ENCODE measurements around the gene TBCC. TPM values are rescaled to one million over a fixed set of nuclear protein-coding genes. Genes with fewer than 3 reads are reported as not detected.

TBCC gene
- total and polyA plus RNA-seq, 2 of the 8 experiments (the other 6 are each of a cell fraction or from before 2014, with no cell fraction given), result 22.7 to 25.5 TPM

GRCh38 chr6:42726485-42727086, 19.3 kb downstream of the TBCC start:
- H4K91ac ChIP-seq (replicated peaks; ENCODE audit: insufficient read length, low read length), result no peak overlapping the region
- no peak overlapping the region for H2BK20ac ChIP-seq (ENCODE audit: low read length)
- H4K20me1 ChIP-seq (replicated peaks in 1 of 2; ENCODE audit: control insufficient read depth in 1 of 2, insufficient read depth in 2 of 2, low read length in 2 of 2), result no peaks in the 10 kb centered on the region
- H4K5ac ChIP-seq (ENCODE audit: insufficient read length, low read depth, low read length), result no peak overlapping the region
- 34% methylated on average over 14 of the region's 14 CpGs; no CpG with 5 or more reads in 1 of the 2 experiments for WGBS, 2 experiments (ENCODE audit: extremely low coverage in 1 of 2, insufficient coverage in 1 of 2, insufficient read length in 1 of 2, insufficient replicate concordance in 2 of 2, low coverage in 1 of 2, low lambda C conversion rate in 2 of 2, missing lambda C conversion rate in 1 of 2)
- 0 out of 4 replicates have a peak overlapping the region, but pooled peaks of 1 of the 2 experiments have one; percentile 5 for H3K4me2 ChIP-seq (ENCODE audit: insufficient read depth in 1 of 2, low read depth in 2 of 2, low read length in 2 of 2)
- H3K79me1 ChIP-seq (ENCODE audit: low read depth, low read length), result no peaks in the 10 kb centered on the region
- no peaks in the 10 kb centered on the region for H3K36me3 ChIP-seq (ENCODE audit: control insufficient read depth in 2 of 4, insufficient read depth in 4 of 4, low read length in 3 of 4)
- no peak overlapping the region for H3K14ac ChIP-seq (ENCODE audit: insufficient read length)
- H3K23me2 ChIP-seq (ENCODE audit: low read depth, low read length), result no peaks in the 10 kb centered on the region
- H3K4me1 ChIP-seq (replicated peaks in 1 of 4; ENCODE audit: control insufficient read depth in 3 of 4, insufficient read depth in 4 of 4, low read length in 3 of 4), result no peaks in the 10 kb centered on the region
- H3K27me3 ChIP-seq (replicated peaks in 1 of 4; ENCODE audit: control insufficient read depth in 3 of 4, extremely low read depth in 1 of 4, insufficient read depth in 3 of 4, low read length in 3 of 4), result no peaks in the 10 kb centered on the region
- no peak overlapping the region for H4K8ac ChIP-seq (ENCODE audit: extremely low read depth, insufficient read depth, low read length)
- H3K56ac ChIP-seq (replicated peaks; ENCODE audit: insufficient read length, low read depth, low read length), result no peak overlapping the region
- FAIRE-seq, result peak; percentile 88
- H3K18ac ChIP-seq (ENCODE audit: extremely low read depth, low read length), result no peak overlapping the region; the same call in 1 of the 2 replicates
- H2BK120ac ChIP-seq (replicated peaks; ENCODE audit: low read depth, low read length), result no peak overlapping the region
- POLR2A ChIA-PET (ENCODE audit: partially characterized antibody), result interaction anchor here (0.9 to 2.4 kb wide), 7 partner anchors 19 to 165 kb away, joined by 3 to 9 read pairs (median 4); partner anchors contain the start of genes RPL7L1 and TBCC
- no peaks in the 10 kb centered on the region for H3K9me3 ChIP-seq (ENCODE audit: insufficient read depth in 2 of 2, low read depth in 1 of 2, low read length in 1 of 2)
- H2AK5ac ChIP-seq (ENCODE audit: low read depth, low read length), result no peak overlapping the region
- no peak overlapping the region for H2BK5ac ChIP-seq (ENCODE audit: low read depth, low read length)
- H2BK12ac ChIP-seq (ENCODE audit: low read depth, low read length), result 0 out of 2 replicates have a peak overlapping the region, but pooled peaks have one; percentile 60
- no peaks in the 10 kb centered on the region for H3K79me2 ChIP-seq (ENCODE audit: control insufficient read depth in 1 of 2, insufficient read depth in 2 of 2, low read length in 2 of 2)
- peak in 1 of 2 experiments; percentile 54 for DNase-seq (ENCODE audit: low read depth in 1 of 2, low spot score in 2 of 2)
- no peak overlapping the region for H3K4me3 ChIP-seq (ENCODE audit: extremely low read depth in 1 of 4, insufficient read depth in 2 of 4, low read depth in 3 of 4, low read length in 4 of 4)
- H3K27ac ChIP-seq (ENCODE audit: low read depth, low read length), result no peak overlapping the region
- CTCF ChIA-PET (ENCODE audit: partially characterized antibody), result interaction anchor here (0.5 to 7.5 kb wide), 42 partner anchors 8 to 299 kb away, joined by 3 to 87 read pairs (median 5); partner anchors contain the start of gene RPL7L1
- H2AFZ ChIP-seq (ENCODE audit: low read length), result peak overlapping the region; percentile 95
- H2BK15ac ChIP-seq (ENCODE audit: low read length), result 0 out of 2 replicates have a peak overlapping the region, but pooled peaks have one; percentile 81
- no peak overlapping the region for H3K4ac ChIP-seq (replicated peaks; ENCODE audit: insufficient read length, low read depth, low read length)
- no peak overlapping the region for H3K23ac ChIP-seq (ENCODE audit: insufficient read length)
- no peak overlapping the region for H3K9ac ChIP-seq (replicated peaks in 1 of 4; ENCODE audit: extremely low read depth in 1 of 4, low read depth in 3 of 4, low read length in 3 of 4)
- TF ChIP-seq E2F6 (IDR thresholded peaks at IDR 0.05), result no peak
- 0 out of 2 replicates have a peak, but pooled peaks have one; percentile 42 for TF ChIP-seq SP4 (IDR thresholded peaks at IDR 0.05; ENCODE audit: low read length)
- peak; percentile 42; the same call in 1 of the 2 replicates for TF ChIP-seq CREB1 (IDR thresholded peaks at IDR 0.05)
- TF ChIP-seq POLR2A (IDR thresholded peaks at IDR 0.05; ENCODE audit: control extremely low read depth in 1 of 2, low read depth in 2 of 2, low read length in 2 of 2), result no peak
- 0 out of 4 replicates have a peak, but pooled peaks of 1 of the 2 experiments have one; percentile 40 for TF ChIP-seq SIN3A (conservative IDR thresholded peaks at IDR 0.05 in 1 of 2, IDR thresholded peaks at IDR 0.05 in 1 of 2; ENCODE audit: low read depth in 1 of 2, low read length in 2 of 2)
- TF ChIP-seq JUN (IDR thresholded peaks at IDR 0.05; ENCODE audit: low read depth, low read length), result no peak
- TF ChIP-seq MAX (IDR thresholded peaks at IDR 0.05), result no peak
- no peak for TF ChIP-seq TAF7 (optimal IDR thresholded peaks at IDR 0.05; ENCODE audit: borderline replicate concordance, low read depth, low read length)
- no peak for TF ChIP-seq RBBP5 (IDR thresholded peaks at IDR 0.05; ENCODE audit: borderline replicate concordance, low read depth, low read length)
- no peak for TF ChIP-seq EGR1 (IDR thresholded peaks at IDR 0.05; ENCODE audit: borderline replicate concordance, low read depth, low read length)
- TF ChIP-seq KDM5A (IDR thresholded peaks at IDR 0.05; ENCODE audit: low read length), result no peak
- TF ChIP-seq RFX5 (IDR thresholded peaks at IDR 0.05; ENCODE audit: borderline replicate concordance, low read depth, low read length), result no peak
